Cardiac muscle cell (in vitro differentiated cells and primary cell): ENCODE results near the gene FSTL4. TPM values are rescaled to one million over a fixed set of nuclear protein-coding genes. Genes with fewer than 3 reads are reported as not detected.

Source experiments
- DNase-seq, 2 donors: peaks; one replicate each; pipeline versions ENCODE4 v3.0.0 to v3.0.0-alpha.2; 2010 to 2017; ENCODE audit warnings: low read depth in 1 of 2, low spot score in 1 of 2
- H3K27ac ChIP-seq: fragments of 200-600 bp; sonication (generic); 2 replicates; pipeline ENCODE4 v1.5.1; 2016
- H3K27me3 ChIP-seq: fragments of 200-600 bp; sonication (generic); 2 replicates; pipeline ENCODE4 v1.6.0; 2016; ENCODE audit warnings: control low read depth
- H3K36me3 ChIP-seq: fragments of 200-600 bp; sonication (generic); 2 replicates; pipeline ENCODE4 v1.5.1; 2016; ENCODE audit warnings: control low read depth
- H3K4me1 ChIP-seq: fragments of 200-600 bp; sonication (generic); 2 replicates; pipeline ENCODE4 v1.8.1; 2017; ENCODE audit warnings: low read depth, mild to moderate bottlenecking, mixed run types
- H3K4me3 ChIP-seq: fragments of 200-600 bp; sonication (generic); 2 replicates; pipeline ENCODE4 v1.5.1; 2016; ENCODE audit warnings: mild to moderate bottlenecking
- H3K9me3 ChIP-seq: fragments of 200-600 bp; sonication (generic); 2 replicates; pipeline ENCODE4 v1.5.1; 2017; ENCODE audit warnings: low read depth, mild to moderate bottlenecking, control low read depth
- polyA plus RNA-seq: library from polyadenylated mRNA; unstranded; fragments of >200 nt; fragmentation: Nextera tagmentation; extraction: Ambion mirVana; gene quantifications from 2 replicates; pipeline ENCODE4 v1.2.1, GENCODE V29; 2016
- total RNA-seq: library from RNA; depleted of rRNA; stranded (reverse); fragments of >200 nt; gene quantifications from 2 replicates; pipeline ENCODE4 v1.2.3, GENCODE V29; 2016
- TF ChIP-seq, protein P1 (sequence below): IDR thresholded peaks from 2 replicates; pipeline ENCODE4 v1.5.1; 2012; ENCODE audit warnings: low read depth, mild to moderate bottlenecking, low read length

FSTL4 gene
- total and polyA plus RNA-seq, 2 experiments from 2014 or later, result 0.06 TPM; not detected in 1

DNA sequence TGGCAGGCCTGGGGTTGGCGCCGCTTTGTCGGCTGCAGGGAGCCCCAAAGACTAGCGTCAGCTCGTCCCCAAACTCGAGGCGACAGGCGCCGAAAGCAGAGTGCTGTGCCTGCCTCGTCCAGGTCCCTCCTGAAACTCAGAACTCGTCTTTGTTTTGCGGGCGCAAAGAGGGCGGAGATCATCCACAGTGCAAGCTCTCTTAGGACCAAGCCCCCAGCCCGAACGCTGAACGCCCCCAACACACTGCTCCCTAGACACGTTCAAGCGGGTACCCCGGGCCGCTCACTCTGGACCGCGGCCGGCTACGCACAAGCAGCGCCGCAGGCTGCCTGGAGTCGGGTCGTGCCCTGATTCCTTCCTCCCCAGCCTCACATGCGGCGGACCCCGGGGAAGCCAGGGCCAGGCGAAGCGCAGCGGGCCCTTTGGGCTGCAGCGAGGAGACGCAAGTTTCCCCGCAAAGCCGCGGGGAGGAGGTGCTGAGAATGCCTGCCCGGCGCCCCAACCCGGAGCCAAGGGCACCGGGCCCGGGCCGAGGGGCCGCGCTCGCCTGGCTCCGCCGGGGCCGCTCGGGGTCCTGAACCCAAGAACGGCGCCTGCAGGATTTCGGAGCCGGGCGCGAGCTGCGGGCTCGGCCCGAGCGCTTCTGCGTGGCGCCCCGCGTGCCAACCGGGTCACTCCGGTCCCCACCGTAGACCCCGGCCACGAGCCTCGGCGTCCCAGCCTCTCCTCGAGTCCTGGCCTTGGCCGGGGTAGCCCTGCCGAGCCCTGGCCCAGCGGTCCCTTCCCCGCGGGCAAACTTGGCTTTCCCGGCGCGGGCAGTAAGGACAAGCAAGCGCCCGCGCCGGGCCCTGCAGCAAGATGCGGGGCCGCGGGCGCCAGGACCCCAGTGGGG lies 738 bp downstream of the FSTL4 start:
- no peak overlapping the region for H3K27ac ChIP-seq
- H3K36me3 ChIP-seq, result no peaks in the 10 kb centered on the region
- peaks cover 10% of the 10 kb centered on the region for H3K4me1 ChIP-seq
- H3K9me3 ChIP-seq, result no peaks in the 10 kb centered on the region
- peak in 1 of 2 donors; percentile 18 for DNase-seq
- H3K27me3 ChIP-seq, result peaks cover 95% of the 10 kb centered on the region
- TF ChIP-seq, protein P1, sequence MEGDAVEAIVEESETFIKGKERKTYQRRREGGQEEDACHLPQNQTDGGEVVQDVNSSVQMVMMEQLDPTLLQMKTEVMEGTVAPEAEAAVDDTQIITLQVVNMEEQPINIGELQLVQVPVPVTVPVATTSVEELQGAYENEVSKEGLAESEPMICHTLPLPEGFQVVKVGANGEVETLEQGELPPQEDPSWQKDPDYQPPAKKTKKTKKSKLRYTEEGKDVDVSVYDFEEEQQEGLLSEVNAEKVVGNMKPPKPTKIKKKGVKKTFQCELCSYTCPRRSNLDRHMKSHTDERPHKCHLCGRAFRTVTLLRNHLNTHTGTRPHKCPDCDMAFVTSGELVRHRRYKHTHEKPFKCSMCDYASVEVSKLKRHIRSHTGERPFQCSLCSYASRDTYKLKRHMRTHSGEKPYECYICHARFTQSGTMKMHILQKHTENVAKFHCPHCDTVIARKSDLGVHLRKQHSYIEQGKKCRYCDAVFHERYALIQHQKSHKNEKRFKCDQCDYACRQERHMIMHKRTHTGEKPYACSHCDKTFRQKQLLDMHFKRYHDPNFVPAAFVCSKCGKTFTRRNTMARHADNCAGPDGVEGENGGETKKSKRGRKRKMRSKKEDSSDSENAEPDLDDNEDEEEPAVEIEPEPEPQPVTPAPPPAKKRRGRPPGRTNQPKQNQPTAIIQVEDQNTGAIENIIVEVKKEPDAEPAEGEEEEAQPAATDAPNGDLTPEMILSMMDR, result no peak
- H3K4me3 ChIP-seq, result peak overlapping the region; percentile 36

DNA sequence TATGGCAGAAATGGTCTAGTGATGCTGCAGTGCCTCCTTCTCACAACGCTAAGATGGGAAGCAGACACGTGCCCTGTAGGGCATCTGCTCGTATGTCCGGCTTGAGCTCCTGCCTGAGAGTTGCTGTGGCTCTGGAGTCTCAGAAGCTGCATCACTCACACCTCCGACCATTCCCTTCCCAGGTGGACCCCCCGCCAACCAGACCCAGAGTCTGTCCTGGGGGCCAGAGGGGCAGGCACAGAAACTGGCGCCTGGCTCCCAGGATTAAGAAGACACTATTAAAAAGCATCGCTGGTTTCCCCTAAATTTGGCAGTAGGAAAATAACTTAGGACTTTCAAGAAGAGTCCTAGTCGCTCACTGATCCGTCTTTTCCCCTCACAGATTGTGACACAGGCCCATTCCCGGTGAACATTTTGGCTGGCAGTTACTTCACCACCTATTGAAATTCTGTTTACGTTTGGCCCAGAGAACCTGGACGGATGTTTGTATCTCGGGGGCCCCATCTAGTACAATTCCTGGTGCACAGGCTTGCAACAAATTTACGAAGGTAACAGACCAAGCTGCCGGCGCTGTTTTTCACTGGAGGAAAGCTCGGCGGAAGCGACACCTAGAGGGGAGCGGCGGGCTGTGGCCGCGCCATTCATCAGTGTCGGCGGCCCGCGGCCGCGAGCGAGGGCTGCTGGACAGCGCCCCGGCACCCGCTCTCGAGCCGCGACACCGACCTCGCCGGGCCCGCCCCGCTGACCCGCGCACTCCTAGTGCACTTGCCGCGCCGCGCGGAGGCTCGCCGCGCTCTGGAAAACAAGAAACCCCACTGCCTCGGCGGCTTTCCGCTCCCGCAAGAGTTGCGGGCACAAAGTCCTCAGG lies 1.6 kb downstream of the FSTL4 start:
- Histone ChIP-seq H3K36me3 (no peaks in the 10 kb centered on the region), H3K27me3 (peaks cover 87% of the 10 kb centered on the region), H3K4me1 (peaks cover 10% of the 10 kb centered on the region), H3K9me3 (no peaks in the 10 kb centered on the region), H3K27ac (no peak overlapping the region), H3K4me3 (peak overlapping the region; percentile 36)
- TF ChIP-seq, protein P1, result peak; percentile 48
- peak; percentile 50 to 95 for DNase-seq

DNA sequence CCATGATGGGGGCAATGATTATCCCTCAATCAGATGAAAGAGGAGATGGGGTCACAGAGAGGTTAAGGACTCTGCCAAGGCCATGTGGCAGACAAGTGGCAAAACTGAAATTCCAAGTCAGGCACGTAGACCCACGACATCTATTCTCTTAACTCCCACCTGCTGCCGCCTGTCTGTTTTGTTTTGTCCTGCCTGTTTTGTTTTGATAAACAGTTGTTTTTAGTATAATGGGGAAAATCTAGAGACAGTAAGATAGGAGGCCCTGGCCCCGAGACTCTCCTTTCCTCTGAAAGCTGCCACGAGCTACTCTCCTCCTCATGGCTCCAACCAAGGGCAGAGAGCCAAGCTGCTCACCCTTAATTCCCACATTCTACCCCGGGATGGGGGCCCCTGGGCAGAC lies 4.9 kb downstream of the FSTL4 start:
- no peaks in the 10 kb centered on the region for H3K9me3 ChIP-seq
- no peak for DNase-seq
- peaks cover 10% of the 10 kb centered on the region for H3K4me1 ChIP-seq
- no peaks in the 10 kb centered on the region for H3K36me3 ChIP-seq
- H3K4me3 ChIP-seq, result no peak overlapping the region
- TF ChIP-seq, protein P1, result no peak
- H3K27me3 ChIP-seq, result peaks cover 72% of the 10 kb centered on the region
- no peak overlapping the region for H3K27ac ChIP-seq

DNA sequence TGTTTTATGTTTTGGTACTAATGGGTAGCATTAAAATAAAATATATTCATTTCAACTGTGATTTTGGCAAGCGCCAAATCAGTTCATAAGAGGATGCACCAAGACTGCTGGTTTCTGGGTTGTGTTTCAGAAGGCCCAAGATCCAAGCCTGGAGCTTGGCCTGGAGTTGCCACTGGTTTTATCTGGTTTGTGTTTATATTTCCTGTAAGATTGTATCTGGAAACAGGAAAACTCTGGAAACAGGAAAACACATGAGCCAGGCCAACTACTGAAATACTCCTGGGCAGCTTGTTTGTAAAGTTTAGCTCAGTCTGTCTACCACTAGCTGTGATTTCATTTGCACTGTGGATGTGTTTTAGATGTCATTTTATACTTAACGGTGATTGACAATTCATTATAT lies 5.5 kb downstream of the FSTL4 start:
- TF ChIP-seq, protein P1, result no peak
- Histone ChIP-seq H3K27me3 (peaks cover 72% of the 10 kb centered on the region), H3K36me3 (no peaks in the 10 kb centered on the region), H3K4me3 (no peak overlapping the region), H3K27ac (no peak overlapping the region), H3K4me1 (peaks cover 6% of the 10 kb centered on the region), H3K9me3 (no peaks in the 10 kb centered on the region)
- DNase-seq, result no peak

DNA sequence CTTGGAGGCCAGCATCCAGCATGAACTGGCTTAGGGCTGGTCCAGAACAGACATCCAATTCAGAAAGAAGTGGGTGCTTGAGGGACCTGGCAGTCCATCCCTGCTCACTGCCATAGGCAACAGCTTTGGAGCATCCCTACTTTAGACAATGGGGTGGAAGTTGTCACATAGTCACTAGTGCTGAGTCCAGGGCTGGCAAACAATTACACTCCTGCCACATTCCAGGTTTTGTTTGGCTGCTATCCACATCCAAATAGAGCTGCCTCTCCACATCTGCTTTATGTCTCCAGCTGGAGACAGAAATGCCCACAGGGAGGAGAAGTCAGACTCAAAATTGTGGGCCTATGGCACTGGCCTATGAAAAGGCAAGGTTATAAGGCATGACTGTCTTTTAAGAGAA lies 7.0 kb downstream of the FSTL4 start:
- no peak overlapping the region for H3K27ac ChIP-seq
- TF ChIP-seq, protein P1, result no peak
- H3K4me1 ChIP-seq, result no peaks in the 10 kb centered on the region
- H3K27me3 ChIP-seq, result peaks cover 59% of the 10 kb centered on the region
- no peaks in the 10 kb centered on the region for H3K9me3 ChIP-seq
- no peak overlapping the region for H3K4me3 ChIP-seq
- no peak for DNase-seq
- H3K36me3 ChIP-seq, result no peaks in the 10 kb centered on the region
